Right lobe of liver (tissue), 4 donors: ENCODE measurements around the gene PPFIA3.

Experiments
- POLR2A ChIP-seq: fragments of 450-650 bp; IDR thresholded peaks from one replicate; pipeline ENCODE4 v1.6.1; 2017; ENCODE audit warnings: antibody characterized with exemption, mild to moderate bottlenecking
- TF ChIP-seq, protein P1 (sequence below), 4 donors: fragments of 200-600 bp in 3 of 4; fragments of 450-650 bp in 1 of 4; IDR thresholded peaks; one replicate each; pipeline versions ENCODE4 v1.5.1 to v1.8.0; 2016 to 2022; ENCODE audit warnings: antibody characterized with exemption in 4 of 4, mild to moderate bottlenecking in 2 of 4
- donor health status: DM: no; HTN: no; CAD: no.
- donor health status: DM: no; HTN: no; CAD: no.
- donor health status: DM: no; HTN: yes; CAD: no.

DNA sequence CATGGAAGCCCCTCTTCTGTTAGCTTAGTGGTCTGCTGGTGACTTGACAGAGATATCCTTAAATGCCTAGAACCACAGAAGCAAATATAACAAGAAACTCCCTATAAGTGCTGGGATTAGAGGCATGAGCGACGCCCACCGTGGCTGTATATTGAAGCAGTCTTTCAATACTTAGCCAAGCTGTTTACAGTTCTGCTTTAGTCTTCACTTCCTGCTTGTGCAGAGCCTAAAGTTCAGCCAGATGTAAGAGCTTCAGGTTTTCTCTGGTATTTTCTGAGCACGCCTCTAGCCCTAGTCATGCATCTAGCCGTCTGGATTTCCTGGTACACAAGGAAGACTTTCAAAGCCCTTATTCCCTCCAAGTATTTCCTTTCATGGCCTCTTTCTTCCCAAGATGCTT lies 66.8 kb downstream of the PPFIA3 start:
- TF ChIP-seq, protein P1, sequence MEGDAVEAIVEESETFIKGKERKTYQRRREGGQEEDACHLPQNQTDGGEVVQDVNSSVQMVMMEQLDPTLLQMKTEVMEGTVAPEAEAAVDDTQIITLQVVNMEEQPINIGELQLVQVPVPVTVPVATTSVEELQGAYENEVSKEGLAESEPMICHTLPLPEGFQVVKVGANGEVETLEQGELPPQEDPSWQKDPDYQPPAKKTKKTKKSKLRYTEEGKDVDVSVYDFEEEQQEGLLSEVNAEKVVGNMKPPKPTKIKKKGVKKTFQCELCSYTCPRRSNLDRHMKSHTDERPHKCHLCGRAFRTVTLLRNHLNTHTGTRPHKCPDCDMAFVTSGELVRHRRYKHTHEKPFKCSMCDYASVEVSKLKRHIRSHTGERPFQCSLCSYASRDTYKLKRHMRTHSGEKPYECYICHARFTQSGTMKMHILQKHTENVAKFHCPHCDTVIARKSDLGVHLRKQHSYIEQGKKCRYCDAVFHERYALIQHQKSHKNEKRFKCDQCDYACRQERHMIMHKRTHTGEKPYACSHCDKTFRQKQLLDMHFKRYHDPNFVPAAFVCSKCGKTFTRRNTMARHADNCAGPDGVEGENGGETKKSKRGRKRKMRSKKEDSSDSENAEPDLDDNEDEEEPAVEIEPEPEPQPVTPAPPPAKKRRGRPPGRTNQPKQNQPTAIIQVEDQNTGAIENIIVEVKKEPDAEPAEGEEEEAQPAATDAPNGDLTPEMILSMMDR (IDR thresholded peaks at IDR 0.05): no peak
- TF ChIP-seq POLR2A: no peak
